Subcutaneous adipose tissue (tissue), 4 donors: Measurements from ENCODE around the gene NPBWR2. TPM values are rescaled to one million over a fixed set of nuclear protein-coding genes. Genes with fewer than 3 reads are reported as not detected.

ENCODE experiments used
- CTCF ChIP-seq: fragments of 450-650 bp; IDR thresholded peaks from one replicate; pipeline ENCODE4 v1.5.1; 2016; ENCODE audit warnings: low read depth, mild to moderate bottlenecking, control low read depth, antibody characterized with exemption, moderate library complexity
- total RNA-seq, 4 donors: library from RNA; depleted of rRNA; stranded (reverse); fragments of >200 nt; gene quantifications; one replicate each; pipeline ENCODE4 v1.1.0, GENCODE V29; 2016

NPBWR2 gene
- total RNA-seq, 4 donors from 2014 or later: not detected

DNA sequence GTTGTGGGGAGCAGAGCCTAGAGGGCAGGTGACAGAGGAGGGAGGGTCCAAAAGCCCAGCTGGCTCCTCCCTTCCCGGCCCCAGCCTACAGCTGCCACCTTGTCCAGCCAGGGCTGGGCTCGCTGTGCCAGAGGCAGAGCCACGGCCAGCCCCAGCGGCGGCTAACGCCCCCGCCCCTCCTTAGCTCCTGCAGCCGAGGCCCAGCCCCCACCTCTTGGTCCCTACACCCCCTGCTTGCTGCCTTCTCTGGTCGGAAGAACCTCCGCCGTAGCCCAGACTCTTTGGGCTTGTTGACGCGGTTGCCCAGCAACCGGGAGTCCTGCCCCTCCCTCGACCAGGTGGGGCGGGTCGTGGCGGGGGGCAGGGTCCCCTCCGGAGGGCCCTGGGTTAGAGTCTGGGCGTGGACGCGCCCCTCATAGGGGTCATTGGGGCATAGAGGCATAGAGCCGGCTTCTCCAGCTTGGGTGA is 22.6 kb downstream of the NPBWR2 start:
- no peak for TF ChIP-seq CTCF

DNA sequence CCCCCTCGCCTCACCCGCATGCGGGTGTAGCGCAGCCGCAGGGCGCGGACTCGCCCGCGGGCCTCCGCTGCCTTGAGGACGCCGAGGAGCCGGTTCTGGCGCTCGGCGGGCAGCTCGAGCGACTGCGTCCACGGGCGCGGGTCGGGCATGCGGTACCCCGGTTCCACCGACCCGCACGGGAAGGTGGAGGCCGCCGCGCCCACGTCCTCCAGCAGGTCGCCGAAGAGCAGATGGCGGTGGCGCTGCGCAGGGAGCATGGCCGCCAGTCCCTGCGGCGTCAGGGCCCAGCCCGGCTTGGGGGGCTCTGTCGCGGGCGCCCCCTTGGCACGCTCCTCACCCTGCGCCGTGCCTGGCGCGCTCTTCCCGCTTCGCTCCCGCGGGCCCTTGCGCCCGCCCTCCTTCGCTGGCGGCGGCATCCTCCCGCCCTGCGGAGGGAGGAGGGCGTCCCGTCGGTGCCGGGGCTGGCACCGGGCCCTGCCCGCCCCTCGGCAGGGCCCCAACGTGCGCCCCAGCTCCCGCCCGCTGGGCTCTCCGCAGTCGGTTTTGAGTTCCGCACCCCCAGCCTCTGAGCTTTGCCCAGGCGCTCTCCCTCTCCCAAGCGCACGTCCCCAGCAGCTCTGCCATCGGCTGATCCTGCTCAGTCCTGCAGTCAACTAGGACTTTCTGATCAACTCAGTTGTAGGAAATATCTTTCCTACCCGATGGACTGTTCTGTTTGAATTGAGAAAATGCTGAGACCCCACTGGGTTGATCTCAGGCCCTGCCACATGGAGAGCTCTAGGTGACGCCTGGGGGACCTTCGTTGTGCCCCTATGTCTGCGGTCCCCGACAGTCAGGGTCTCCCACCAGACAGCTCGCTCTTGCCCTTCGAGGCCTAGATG is 23.3 kb downstream of the NPBWR2 start, which contains the start of gene LKAAEAR1:
Gene LKAAEAR1, minus strand, starts transcription at position 595 of the 881 bp plus-strand sequence. Its CDS starts 179 bp downstream, at position 416.
- TF ChIP-seq CTCF: no peak

DNA sequence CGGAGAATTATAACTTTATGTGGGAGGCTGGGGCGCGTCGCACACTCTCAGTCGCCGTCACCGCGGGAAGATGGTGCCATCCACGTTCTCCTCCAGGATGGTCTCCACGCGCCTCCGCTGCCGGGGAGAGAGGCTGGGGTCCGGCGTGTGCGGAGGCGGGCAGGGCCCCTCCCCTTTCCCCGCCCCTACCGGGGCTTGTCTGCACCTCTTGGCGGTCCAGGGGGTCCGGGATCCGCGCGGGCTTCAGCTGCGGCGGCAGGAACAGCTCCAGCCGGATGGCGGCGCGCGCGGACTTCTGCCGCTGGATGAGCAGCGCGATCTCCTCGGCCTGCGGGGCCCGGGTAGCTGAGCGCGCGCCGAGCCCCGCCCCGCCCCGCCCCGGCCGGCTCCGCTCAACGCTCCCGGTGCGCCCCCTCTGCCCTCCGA is 24.0 kb downstream of the NPBWR2 start:
- no peak for TF ChIP-seq CTCF

DNA sequence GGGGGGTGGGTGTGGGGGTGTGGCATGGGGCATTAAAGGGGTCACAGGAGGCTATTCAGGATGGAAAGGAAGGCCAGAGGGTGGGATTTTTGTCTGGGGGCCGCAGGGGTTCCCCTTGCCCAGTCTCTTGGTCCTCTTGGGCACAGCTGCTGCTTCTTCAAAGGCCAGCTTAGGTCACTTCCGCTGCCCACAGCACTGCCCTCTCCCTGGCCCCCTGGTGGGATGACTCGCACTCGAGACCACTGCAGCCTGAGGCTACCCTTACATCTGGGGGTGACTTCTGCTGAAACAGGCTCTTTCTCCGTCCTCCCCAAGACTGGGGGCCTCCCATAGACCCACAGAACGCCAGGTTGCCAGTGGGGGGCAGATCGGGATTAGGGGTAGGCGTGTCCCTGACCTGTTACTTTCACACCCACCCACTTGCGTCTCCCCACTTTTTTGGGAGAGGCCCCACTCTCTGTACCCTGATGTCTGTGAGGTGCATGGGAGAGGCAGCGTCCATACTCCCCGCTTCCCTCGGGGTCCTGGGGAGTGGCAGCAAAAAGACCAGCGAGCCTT is 24.5 kb downstream of the NPBWR2 start:
- no peak for TF ChIP-seq CTCF

DNA sequence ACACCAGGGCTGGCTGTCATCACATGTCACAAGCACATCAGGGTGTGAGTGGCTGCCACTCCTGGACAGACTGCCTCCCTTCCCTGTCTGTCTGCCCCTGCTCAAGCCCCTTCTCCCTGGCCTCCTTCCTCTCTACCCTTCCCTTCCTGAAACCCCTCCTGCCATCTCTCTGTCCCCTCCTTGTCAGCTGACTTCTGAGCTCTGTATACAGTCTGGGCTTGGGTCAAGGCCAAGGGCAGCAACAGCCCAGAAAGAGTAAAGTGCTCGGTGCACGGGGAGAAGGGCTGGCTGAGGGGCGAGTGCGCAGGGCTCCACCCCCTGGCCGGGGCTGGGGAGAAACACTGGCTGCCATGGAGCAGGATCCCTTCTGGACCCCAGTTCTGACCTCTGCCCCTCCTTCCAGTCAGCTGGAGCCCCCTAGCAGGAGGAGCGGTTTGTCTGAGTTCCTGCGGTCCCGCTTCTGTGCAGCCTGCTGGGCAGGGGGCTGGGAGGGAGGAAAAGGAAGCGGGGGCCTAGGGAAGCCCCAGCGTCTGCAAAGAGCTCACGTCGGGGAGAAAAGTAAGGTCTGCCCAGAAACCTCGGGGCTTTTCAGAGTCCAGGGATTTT is 25.1 kb downstream of the NPBWR2 start:
- TF ChIP-seq CTCF: no peak

DNA sequence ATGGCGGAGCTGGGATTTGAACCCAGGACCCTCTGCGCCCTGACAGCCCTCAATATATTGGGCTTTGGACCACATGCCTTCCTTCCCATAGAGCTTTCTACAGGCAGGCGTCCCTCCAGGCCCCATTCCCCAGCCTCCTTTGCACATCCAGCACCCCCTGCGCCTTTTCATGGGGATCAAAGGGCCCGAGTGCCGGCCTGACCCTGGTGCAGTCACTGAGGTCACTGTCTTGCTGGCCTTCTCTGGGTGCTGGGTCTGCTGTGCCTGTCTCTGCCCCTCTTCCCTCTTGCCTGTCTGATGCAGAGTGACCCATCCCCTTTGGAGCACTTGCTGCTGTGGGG is 25.8 kb downstream of the NPBWR2 start:
- TF ChIP-seq CTCF: no peak

DNA sequence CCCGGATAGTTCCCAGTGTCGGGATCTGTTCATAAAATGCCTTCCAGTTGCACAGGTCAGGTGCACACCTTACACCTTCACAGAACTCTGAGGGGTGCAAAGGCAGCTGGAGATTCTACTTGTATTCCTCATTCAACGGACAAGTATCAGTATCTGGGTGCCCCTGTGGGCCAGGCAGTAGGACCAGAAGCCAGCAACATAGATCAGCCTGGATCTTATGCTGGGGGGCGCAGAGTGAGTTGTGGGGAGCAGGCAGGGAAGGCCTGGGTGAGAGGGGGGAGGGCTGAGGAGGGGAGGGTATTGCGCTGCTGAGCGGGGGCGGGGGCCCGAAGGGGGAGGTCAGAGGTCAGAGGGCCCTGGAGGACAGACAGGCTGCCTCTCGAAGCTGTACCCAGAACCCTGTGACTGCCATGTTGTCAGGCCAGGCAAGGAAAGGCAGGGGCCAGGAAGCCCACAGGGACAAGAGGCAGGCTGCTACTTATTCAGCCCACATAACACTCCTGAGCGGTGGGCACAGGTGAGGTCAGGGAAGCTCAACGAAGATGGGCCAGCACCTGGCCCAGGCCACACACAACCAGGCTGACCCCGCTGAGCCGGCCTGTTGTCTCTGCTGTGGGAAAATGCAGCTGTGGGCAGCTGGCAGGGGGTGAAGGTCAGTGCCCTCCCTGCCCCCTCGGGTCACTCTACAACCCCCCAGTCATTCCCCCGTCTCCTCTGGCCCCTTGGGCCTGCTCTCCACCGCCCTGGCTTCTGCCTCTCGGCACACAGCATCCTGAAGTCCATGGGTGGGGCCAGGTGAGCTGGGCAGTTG is 26.3 kb downstream of the NPBWR2 start:
- no peak for TF ChIP-seq CTCF
